Neural progenitor cell (in vitro differentiated cells): ENCODE measurements around the gene ANO2.

ENCODE experiments used
- EZH2 ChIP-seq: fragments of 200-600 bp; sonication (generic); IDR thresholded peaks from 2 replicates; pipeline ENCODE4 v1.6.1; 2017; ENCODE audit warnings: antibody characterized with exemption, mild to moderate bottlenecking, moderate library complexity
- EZH2phosphoT487 ChIP-seq: fragments of 200-600 bp; sonication (generic); IDR thresholded peaks from 2 replicates; pipeline ENCODE4 v1.6.1; 2017; ENCODE audit warnings: antibody characterized with exemption
- TF ChIP-seq, protein P1 (sequence below): fragments of 200-600 bp; sonication (generic); IDR thresholded peaks from 2 replicates; pipeline ENCODE4 v1.5.1; 2017; ENCODE audit warnings: antibody characterized with exemption, mild to moderate bottlenecking

DNA sequence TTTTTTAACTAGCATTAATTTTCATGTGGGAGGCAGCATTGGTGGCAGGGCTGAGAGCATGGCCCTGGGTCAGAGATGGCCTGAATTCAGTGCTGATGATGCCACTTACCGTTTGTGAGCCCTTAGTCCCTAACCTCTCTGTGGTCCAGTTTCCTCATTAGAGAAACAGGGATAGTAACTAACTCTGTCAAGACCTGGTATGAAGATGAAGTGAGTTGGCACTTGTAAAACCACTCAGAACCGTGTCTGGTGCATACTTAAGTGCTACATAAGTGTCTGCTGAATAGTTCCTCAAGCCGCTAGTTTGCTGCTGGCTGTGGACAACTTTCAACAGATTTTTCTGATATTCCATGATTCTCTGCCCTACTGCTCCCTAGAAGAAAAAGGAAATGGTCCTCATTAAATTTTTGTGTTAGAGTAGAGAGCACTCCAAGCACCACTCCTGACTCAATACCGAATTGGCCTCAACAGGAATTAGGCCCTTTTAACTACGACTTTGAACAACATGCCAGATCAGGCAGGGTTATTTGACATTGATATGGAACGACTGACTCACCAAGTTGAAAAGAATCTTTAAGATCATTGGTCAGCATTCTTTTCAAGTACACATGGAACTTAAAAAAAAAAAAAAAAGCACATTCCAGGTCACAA is 250.2 kb downstream of the ANO2 start:
- TF ChIP-seq, protein P1, sequence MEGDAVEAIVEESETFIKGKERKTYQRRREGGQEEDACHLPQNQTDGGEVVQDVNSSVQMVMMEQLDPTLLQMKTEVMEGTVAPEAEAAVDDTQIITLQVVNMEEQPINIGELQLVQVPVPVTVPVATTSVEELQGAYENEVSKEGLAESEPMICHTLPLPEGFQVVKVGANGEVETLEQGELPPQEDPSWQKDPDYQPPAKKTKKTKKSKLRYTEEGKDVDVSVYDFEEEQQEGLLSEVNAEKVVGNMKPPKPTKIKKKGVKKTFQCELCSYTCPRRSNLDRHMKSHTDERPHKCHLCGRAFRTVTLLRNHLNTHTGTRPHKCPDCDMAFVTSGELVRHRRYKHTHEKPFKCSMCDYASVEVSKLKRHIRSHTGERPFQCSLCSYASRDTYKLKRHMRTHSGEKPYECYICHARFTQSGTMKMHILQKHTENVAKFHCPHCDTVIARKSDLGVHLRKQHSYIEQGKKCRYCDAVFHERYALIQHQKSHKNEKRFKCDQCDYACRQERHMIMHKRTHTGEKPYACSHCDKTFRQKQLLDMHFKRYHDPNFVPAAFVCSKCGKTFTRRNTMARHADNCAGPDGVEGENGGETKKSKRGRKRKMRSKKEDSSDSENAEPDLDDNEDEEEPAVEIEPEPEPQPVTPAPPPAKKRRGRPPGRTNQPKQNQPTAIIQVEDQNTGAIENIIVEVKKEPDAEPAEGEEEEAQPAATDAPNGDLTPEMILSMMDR: no peak
- TF ChIP-seq EZH2: no peak
- TF ChIP-seq EZH2phosphoT487: no peak
